ENCODE measurements around the gene DNAAF5.

- TF ChIP-seq CTCF (IDR thresholded peaks at IDR 0.05; ENCODE audit: poor library complexity): no peak
- TF ChIP-seq EZH2 (IDR thresholded peaks at IDR 0.05; ENCODE audit: borderline replicate concordance): no peak
- no peak for TF ChIP-seq EZH2phosphoT487 (IDR thresholded peaks at IDR 0.05; ENCODE audit: low read depth, severe bottlenecking, unreplicated experiment)
Observed at GRCh38 chr7:791519-791918, 65.0 kb downstream of the DNAAF5 start.
